ENCODE measurements around the gene LAP3.
"Not testable (repeated sequence)": the region's sequence is repeated elsewhere in the genome, so short reads cannot be mapped to it uniquely, and the experiment has no call there.

The LAP3 gene

DNA sequence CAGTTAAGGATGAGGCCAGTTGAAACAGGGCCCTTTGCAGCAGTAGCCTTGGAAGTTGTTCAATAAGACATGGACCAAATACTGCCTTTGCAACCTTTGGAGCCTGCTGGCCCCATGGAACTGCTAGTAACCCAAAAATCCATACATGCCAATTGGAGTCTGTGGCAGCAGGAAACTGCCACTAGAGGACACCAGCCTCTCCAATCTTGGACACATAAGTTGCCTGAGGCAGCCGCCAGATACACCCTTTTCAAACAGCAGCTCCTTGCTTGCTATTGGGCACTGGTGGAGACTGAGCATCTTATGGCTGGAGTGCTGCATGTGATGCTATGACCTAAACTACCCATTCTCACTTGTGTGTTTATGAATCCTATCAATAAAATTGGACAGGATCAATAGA, 14.8 kb upstream of the LAP3 start:
- no peak for DNase-seq

DNA sequence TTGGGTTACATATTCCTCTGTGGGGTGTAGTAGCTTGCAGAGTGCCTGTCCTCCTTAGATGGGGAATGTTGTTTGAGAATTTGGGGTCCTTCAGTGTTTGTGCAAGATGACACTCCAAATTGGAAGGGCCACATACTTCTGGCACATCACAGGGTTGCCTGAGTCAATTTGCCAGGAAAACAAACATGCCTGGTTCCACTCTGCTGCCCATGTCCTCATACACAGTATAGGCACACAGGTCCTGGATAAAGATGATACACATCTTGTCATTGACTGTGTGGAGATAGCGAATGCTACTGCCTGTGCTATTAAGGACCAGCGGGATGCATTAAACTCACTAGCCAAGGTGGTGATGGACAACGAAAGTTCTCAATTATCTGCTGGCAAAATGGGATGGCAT, 11.2 kb upstream of the LAP3 start:
- no peak for DNase-seq

DNA sequence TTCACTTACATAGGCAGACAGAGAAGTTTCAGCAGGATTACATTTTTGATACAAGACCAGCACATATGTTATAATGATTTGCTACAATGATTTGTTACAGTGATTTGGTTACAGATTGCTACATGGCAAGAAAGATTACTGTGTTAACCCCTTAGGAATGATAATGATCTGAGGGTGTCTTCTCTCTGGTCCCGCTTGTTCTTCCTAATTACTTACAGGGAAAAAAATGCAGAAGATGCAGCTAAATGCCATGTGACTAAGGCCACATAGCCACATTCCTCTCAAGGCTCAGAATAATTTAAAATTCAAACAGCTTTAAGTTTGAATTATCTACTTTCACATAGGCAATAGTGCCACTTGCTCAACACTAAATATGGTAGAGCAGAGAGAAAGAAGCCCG, 9.7 kb upstream of the LAP3 start:
- no peak for DNase-seq

DNA sequence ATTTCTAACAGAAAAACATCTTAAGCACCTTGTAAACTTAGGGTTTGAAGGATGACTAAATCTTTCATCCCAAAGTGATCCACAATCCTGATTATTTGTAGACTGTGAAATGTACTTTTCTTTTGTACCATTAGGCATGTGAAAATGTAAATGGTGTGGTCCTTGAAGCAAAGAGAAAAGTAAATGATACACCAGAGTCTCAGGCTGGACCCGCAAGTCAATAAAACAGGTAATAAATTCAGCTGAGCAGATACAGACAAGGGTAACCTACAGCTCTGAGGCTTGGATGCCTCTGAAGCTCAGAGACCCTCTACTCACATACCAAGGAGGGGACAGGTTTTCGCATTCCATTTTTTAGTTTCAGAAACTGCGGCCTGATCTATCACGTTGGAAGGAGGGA, 2.8 kb upstream of the LAP3 start:
- DNase-seq = no peak

DNA sequence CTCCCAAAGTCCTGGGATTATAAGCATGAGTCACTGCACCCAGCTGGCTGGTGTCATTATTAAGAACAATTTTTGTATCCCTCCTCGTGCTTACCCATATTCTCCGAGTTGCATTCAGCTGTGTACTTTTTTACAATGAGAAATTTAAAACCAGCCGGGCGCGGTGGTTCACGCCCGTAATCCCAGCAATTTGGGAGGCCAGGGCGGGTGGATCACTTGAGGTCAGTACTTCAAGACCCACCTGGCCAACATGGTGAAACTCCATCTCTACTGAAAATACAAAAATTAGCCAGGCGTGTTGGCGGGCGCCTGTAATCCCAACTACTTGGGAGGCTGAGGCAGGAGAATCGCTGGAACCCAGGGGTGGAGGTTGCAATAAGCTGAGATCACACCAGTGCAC, 1.8 kb upstream of the LAP3 start:
- DNase-seq = not testable (repeated sequence)

DNA sequence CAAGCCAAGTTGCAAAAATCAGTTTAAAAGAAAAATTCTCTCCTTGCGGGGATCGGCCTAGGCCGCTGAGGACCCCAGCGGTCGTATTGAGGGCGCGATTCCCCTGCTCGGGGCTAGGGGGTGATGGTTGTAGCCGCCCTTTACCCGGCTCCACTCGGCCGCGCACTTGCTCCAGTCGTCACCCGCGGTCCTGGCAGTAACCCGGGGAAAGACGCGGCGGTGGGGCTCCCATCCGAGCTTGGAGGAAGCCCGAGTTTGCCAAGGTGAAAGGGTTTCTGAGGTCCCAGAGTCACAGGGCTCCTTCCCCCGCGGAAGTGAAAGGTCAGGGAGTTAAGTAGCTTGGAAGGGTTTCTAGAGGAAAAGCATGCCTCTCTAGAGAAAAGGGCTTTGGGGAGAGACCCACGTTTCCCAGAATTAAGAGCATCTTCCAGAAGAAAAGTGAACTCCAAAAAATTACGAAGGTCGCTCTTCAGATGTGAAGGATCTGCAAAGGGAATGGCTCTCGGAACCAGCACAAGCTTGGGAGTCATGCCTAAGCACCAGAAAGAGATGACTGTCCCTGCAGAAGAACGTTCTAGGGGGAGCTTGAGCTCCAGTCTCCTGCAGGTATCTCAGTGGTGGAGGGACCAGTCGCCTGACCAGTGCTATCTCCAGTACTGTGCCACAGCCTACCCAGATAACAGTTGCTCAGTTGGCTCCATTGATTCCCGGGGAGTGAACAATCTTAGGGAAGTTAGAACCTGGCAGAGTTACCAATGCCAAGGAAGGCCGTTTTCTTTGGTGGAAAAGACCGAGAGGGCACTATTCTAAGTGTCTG, 875 bp downstream of the LAP3 start:
- no peak for DNase-seq

DNA sequence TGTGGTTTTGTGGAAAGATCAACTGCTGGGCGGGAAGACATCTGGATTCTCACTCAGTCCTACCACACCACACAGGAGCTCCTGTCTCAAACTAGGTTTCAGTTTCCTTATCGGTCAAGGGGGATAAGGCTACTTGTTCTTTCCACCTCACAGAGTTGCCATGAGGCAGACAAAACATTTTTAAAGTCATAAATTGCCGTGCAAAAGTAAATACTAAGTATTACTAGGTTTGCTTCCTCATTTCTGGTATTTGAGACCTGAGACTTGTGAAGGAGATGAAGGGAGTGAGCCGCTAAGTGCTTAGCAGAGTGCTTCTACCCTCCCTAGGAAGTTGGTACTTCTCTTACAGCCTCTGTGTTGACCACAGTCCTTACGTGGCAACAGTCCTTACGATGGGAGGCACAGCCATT, 1.5 kb downstream of the LAP3 start:
- no peak for DNase-seq

DNA sequence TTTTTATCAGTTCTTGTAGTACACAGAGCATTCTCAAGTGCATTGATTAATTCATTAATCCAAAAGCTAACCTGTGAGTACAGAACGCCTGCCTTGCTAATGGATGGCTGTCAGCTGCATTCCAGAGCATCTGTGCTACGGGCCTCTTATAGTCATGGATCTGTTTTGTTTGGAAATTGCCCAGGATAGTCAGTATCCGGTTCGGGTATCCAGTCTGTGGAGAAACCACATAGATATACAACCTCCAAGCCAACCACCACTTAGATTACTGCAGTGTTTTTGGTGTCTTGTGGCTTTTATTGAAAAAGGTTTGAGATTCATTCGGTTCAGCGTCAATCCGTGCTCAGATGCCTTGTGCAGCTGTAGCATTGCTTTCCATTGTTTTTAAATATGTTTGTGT, 4.0 kb downstream of the LAP3 start:
- DNase-seq = no peak

DNA sequence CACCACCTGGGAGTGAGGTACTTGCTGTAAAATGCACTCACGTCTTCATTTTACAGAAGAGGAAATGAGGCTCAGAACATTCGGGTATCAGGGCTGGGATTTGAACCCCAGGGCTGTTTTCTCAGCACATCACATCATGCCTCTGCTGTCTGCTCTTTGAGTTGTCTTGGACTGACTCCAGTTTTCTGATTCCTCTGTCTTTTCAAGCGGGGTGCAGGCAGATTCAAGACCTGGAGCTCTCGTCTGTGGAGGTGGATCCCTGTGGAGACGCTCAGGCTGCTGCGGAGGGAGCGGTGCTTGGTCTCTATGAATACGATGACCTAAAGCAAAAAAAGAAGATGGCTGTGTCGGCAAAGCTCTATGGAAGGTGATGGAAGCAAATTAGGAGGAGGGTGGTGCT, 6.3 kb downstream of the LAP3 start:
- no peak for DNase-seq

DNA sequence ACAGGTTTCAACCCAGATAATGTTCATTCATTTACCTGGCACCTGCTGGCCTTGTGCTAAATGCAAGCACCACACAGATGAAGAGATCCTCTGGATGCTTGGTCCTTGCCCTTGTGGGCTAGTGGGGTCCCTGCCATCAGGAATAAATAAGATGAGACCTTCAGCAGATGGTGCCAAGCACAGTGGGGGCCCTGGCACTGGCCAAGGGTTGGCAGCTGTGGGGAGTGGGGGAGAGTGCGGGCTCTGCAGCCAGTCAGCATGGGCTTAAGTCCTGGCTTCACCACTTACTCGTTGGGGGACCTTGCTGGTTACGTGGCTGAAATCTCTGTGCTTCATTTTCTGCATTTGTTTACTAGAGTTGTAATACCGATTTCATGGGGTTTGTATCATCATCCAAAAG, 6.9 kb downstream of the LAP3 start:
- no peak for DNase-seq

DNA sequence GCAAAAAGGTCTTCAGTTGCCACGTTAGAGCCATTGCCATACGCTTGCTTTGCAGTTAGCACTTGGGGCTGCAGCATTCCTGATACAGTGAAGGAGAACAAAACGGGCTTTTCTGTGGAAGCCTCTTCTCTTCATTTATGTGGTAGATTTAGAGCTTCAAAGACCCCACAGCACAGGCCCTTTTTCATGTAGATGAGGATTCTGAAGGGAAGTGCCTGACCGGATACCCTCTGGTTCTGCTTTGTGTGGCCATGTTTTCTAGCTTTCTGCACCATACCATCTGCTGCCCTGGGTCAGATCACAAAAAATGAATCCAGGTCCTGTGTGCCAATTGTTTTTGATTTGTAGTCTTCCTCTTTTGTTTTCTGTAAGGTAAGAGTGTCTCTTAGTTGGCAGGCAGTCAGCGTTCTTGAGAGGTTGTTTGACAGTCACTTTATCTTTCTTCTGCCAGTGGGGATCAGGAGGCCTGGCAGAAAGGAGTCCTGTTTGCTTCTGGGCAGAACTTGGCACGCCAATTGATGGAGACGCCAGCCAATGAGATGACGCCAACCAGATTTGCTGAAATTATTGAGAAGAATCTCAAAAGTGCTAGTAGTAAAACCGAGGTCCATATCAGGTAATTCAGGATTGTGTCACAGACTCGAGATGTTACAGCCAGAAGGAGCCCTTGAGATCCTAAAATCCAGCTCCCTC, 7.7 kb downstream of the LAP3 start:
- DNase-seq = no peak

DNA sequence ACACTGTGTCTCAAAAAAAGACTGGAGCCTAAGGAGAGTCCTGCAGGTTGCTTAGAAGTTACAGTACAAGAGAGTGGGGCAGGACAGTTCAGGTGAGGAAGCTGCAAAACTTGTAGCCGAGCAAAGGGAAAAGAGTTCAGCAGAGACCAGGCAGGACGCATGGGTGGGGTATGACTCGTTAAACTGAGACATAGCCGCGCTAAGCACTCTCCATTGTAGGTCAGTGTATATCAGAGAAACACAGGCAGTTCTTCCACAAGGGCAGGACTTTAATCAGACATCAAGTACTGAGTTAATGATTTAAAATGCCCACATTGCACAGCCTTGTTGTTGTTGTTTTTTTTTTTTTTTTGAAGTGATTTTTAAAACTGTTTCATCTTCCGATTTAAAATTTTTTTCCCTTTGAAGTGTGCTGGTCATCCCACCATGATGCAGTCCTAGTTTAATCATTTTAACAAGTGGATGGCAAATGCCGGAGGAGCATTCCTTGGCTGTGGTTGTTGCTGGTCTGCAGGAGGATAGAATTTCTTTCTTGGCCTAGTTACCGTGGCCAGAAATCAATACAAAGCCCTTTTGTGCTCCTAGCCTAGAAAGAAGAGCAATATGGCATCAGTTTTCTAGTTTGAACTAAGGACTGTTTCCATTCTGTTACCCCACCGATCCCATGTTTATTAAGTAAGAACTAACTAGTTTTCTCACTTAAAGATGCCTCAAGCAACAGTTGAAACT, 10.3 kb downstream of the LAP3 start:
- no peak for DNase-seq

DNA sequence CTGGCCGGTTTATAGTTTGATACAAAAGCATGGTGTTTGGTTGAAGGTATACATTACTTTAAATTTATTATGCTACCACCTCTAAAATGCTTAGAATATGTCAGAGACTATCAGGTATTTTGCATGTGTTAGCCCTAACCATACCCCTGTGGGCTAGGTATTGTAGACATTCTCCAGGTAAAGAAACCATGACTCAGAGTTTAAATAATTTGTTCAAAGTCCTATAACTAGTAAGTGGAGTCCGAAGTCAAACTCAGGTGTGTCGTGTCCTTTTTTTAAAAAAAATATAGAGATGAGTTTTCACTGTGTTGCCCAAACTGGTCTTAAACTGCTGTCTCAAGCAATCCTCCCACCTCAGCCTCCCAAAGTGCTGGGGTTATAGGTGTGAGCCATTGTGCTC, 12.4 kb downstream of the LAP3 start:
- DNase-seq = no peak

DNA sequence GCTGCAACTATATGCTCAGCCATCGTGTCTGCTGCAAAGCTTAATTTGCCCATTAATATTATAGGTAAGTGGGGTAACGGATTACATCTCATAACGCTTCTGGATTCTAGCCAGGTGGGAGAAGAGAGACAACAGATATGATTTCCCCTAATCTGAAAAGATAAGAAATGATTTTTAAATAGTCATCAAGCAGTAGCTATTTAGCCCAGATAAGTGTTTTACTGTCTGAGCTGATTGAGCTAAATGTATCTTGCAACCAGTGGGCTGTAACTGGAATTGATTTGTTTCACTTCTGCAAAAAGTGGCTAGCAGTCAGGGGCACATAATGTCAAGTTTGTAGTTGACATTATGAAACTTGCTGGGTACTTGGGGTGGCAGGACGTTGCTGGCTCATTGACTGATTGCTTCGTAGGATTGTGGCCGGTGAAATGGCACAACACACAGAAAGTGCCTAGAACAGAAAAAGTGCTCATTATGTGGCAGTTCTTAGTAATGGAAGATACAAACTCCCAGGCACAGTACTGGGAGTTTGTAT, 18.5 kb downstream of the LAP3 start:
- DNase-seq = no peak

DNA sequence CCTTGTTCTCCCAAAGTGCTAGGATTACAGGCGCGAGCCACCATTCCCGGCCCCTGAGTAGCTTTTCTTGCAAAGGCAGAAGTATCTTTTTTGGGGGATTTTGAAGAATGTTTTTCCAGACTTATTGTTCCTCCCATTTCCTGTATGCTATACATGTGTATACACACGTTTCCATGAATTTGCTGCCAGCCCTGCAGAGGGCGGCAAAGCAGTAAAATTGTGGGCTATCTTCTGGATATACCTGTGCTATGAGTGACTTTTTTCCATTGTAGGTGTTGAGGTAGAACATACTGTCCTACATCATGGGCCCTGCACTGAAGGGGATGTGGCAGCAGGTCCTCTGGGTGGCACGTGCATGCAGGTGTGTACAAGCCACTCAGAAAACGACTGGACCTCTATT, 20.5 kb downstream of the LAP3 start:
- DNase-seq = no peak

DNA sequence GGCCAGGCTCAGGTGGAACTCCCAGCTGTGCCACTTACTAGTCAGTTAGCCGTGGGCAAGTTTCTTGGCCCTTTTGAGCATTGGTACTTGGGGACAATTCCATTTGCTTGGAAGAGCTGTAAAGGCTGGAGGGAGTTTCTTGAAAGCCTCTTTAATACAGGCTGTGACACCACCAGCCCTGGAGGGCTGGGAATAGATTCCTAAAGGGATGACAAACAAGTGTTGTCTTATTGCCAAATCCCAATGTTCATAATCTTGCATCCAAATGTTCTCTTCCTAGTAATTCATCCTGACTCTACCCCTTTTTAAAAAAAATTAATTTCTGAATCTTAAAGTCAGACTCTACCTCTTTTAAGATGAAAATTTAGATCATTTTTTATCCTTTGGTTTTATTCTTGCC, 22.8 kb downstream of the LAP3 start:
- no peak for DNase-seq

DNA sequence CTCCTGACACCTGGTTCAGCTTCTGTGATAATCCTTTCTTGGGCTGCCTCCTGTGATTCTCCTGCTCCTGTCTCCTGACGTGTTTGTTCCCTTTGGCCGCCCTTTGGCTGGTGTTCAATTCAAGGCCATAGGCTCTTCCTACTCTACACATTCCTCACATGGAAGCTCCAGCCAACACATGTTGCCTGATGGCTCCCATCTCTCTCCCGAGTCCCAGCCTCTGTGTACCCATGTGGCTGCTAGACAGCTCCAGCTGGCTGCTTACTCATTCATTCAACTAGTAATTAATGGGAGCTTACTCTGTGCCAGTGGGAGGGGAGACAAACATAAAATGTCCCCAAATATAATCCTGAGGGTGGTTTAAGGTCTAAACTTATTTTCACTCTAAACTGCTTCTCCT, 28.2 kb downstream of the LAP3 start:
- no peak for DNase-seq

DNA sequence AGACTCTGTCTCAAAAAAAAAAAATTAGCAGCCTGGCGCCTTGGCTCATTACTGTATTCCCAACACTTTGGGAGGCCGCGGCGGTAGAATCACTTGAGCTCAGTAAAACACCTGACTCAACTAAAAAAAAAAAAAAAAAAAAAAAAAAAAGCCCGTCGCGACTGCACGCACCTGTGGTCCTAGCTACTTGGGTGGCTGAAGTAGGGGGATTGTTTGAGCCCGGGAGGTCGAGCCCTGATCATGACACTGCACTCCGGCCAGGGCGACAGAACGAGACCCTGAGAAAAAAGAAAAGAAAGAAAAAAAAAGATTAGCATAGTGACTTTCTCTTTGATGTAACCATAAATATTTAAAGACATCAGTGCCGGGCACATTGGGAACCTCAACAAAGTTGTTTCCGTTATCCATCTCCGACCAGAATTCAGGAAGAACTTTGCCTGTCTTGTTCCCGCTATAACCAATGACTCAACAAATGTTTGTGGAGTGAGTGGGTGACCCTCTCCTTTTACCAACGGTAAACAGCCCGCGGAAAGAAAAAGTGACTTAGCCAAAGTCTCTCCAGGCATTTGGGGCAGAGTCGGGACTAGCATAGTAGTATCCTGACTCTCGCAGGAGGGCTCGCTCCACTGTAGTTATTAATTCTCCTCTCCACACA, 36.9 kb downstream of the LAP3 start:
- DNase-seq = no peak

DNA sequence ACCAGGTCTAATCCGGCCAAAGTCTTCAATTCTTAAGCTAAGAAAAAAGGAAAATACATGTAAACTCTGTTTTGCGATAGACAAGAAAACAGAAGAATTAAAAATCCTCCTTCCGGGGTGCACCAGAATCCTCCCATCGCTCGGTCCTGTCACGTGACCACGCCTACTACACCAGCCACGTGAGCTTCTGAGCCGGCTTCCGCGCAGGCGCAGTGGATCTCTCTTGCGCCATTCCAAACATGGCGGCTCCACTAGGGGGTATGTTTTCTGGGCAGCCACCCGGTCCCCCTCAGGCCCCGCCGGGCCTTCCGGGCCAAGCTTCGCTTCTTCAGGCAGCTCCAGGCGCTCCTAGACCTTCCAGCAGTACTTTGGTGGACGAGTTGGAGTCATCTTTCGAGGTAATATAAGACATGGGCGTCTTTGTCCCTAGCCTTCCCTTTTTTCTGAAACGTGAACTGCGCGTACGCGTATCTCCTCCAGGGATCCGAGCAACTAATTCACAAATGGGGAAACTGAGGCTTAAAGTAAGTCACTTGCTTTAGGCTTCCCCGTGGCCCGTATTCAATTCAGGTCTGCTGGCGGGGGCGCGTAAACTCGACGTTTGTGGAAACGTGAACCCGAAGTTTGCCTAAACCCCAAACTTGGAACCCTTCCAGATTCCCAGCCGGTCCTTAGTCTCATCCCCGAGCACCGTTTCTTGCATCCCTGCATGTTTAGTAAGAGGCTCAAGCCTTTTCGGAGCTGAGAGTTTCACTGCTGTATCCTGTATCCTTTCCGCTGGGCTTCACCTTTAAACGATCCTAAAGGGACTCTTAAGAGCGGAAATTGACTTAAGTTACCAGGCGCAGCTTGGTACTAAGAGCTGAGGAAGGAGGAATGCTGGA, 37.7 kb downstream of the LAP3 start, which contains the start of gene MED28:
TSS of gene MED28 (plus strand) at position 226 of the 884 bp plus-strand sequence. CDS start at position 240, 14 bp downstream.
- DNase-seq = no peak

DNA sequence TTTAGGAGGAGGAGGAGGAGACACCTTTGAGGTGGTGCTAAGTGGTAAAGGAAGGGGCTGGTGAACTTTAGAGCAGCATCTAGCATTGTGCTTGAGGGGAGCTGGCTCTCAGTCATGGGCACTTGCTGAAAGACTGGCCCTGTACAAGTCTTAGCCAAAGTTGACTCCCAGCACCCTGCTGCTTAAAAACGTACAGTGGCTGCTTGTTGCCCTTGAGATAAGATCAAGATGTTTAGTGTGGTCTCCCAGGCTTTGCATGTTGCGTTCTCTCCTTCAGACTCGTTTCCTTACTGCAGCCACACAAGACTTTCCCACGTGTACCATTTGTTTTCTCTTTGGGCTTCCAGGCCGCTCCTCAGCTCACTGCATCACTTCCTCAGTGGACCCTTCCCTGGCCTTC, 39.3 kb downstream of the LAP3 start:
- no peak for DNase-seq

DNA sequence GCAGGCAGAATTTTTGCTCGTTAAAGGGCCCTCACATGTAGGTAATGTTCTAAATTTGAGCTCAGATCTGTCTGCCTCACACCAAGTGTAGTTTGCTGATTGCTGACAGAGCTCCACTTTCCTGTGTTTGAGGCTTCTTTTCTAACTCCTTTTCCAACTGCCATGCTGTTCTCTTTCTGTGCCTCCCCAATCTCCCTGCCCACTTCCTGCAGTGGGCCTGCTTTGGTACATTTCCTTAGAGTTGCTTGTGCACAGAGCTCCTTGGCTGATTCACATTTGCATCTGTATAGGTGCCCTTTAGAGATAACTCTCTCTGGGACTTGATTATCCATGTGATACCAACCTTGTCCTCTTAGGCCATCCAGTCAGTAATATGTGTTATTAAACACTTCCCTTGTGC, 41.9 kb downstream of the LAP3 start:
- no peak for DNase-seq
